ENCODE measurements around the gene GREB1. TPM values are rescaled to one million over a fixed set of nuclear protein-coding genes. Genes with fewer than 3 reads are reported as not detected.

GREB1 gene
- total and polyA plus RNA-seq, 2 of the 13 experiments (the other 11 are each of a cell fraction or from before 2014, with no cell fraction given), result 31.3 to 61.2 TPM

GRCh38 chr2:11540148-11540995 is 6.5 kb downstream of the GREB1 start (continued):
- TF ChIP-seq ZNF800 (CRISPR knock-in tag; IDR thresholded peaks at IDR 0.05) (0 out of 2 replicates have a peak, but pooled peaks have one; percentile 26), DBP (CRISPR knock-in tag; IDR thresholded peaks at IDR 0.05; ENCODE audit: not compliant biosample characterization) (no peak), NFYB (CRISPR knock-in tag; IDR thresholded peaks at IDR 0.05) (no peak), ZFX (CRISPR knock-in tag; IDR thresholded peaks at IDR 0.05; ENCODE audit: low read depth) (no peak; the same call in 1 of the 2 replicates), FOXA1 (IDR thresholded peaks at IDR 0.05) (no peak), FOXA1 (CRISPR knock-in tag; IDR thresholded peaks at IDR 0.05) (peak; percentile 55; the same call in 1 of the 2 replicates), TAF15 (IDR thresholded peaks at IDR 0.05; ENCODE audit: low read depth, low read length, poor library complexity, severe bottlenecking) (no peak), POGK (CRISPR knock-in tag; conservative IDR thresholded peaks at IDR 0.05) (no peak), ZNF781 (CRISPR knock-in tag; IDR thresholded peaks at IDR 0.05; ENCODE audit: borderline replicate concordance, not compliant biosample characterization) (no peak), SATB2 (CRISPR knock-in tag; IDR thresholded peaks at IDR 0.05) (no peak), ZNF704 (CRISPR knock-in tag; IDR thresholded peaks at IDR 0.05; ENCODE audit: borderline replicate concordance) (0 out of 2 replicates have a peak, but pooled peaks have one; percentile 54), SALL1 (CRISPR knock-in tag; IDR thresholded peaks at IDR 0.05) (0 out of 2 replicates have a peak, but pooled peaks have one; percentile 8), KAT7 (CRISPR knock-in tag; IDR thresholded peaks at IDR 0.05; ENCODE audit: borderline replicate concordance) (peak; percentile 76; the same call in 1 of the 2 replicates), KLF12 (CRISPR knock-in tag; IDR thresholded peaks at IDR 0.05; ENCODE audit: borderline replicate concordance) (0 out of 2 replicates have a peak, but pooled peaks have one; percentile 73), ZNF367 (CRISPR knock-in tag; IDR thresholded peaks at IDR 0.05; ENCODE audit: borderline replicate concordance) (peak; percentile 5; the same call in 1 of the 2 replicates), TGIF2 (CRISPR knock-in tag; IDR thresholded peaks at IDR 0.05) (0 out of 2 replicates have a peak, but pooled peaks have one; percentile 58), ZNF264 (CRISPR knock-in tag; IDR thresholded peaks at IDR 0.05) (0 out of 2 replicates have a peak, but pooled peaks have one; percentile 4), HMGXB4 (CRISPR knock-in tag; IDR thresholded peaks at IDR 0.05; ENCODE audit: borderline replicate concordance in 1 of 2, low read depth in 1 of 2) (no peak), NR2C2 (CRISPR knock-in tag; IDR thresholded peaks at IDR 0.05; ENCODE audit: borderline replicate concordance) (no peak), KLF15 (CRISPR knock-in tag; IDR thresholded peaks at IDR 0.05; ENCODE audit: borderline replicate concordance) (no peak)

Measured in HepG2 (cell line).